Progenitor cell of endocrine pancreas (in vitro differentiated cells): ENCODE results near the gene PLA2G4D. TPM values are rescaled to one million over a fixed set of nuclear protein-coding genes. Genes with fewer than 3 reads are reported as not detected.

ENCODE experiments used
- DNase-seq: peaks from one replicate; pipeline ENCODE4 v3.0.0; 2021; ENCODE audit warnings: low spot score; ENCODE audit not compliant: unreplicated experiment
- H3K27ac Mint-ChIP-seq: 2 replicates; pipeline ENCODE4 v1.8.0; 2021; ENCODE audit warnings: mild to moderate bottlenecking, moderate library complexity, mixed read lengths
- H3K27me3 Mint-ChIP-seq: 2 replicates; pipeline ENCODE4 v1.8.0; 2021; ENCODE audit warnings: mixed read lengths
- H3K36me3 Mint-ChIP-seq: 2 replicates; pipeline ENCODE4 v1.8.0; 2022; ENCODE audit warnings: mixed read lengths; ENCODE audit not compliant: insufficient read depth
- H3K4me1 Mint-ChIP-seq: 2 replicates; pipeline ENCODE4 v1.8.0; 2021; ENCODE audit warnings: low read depth, mixed read lengths
- H3K4me3 Mint-ChIP-seq: 2 replicates; pipeline ENCODE4 v1.8.0; 2021; ENCODE audit warnings: low read depth, mild to moderate bottlenecking, moderate library complexity, mixed read lengths
- H3K9me3 Mint-ChIP-seq: 2 replicates; pipeline ENCODE4 v1.8.0; 2021; ENCODE audit warnings: low read depth, mixed read lengths
- total RNA-seq: library from RNA; stranded (reverse); gene quantifications from 2 replicates; pipeline ENCODE4 v1.2.1, GENCODE V29; 2021
- TF ChIP-seq, protein P1 (sequence below): fragments of 200-600 bp; sonication (generic); IDR thresholded peaks from one replicate; pipeline ENCODE4 v1.5.0; 2021; ENCODE audit warnings: antibody characterized with exemption, mild to moderate bottlenecking; ENCODE audit not compliant: unreplicated experiment

PLA2G4D gene
- total RNA-seq, 1 donor from 2014 or later, result not detected

GRCh38 chr15:42070976-42071350 lies 23.4 kb downstream of the PLA2G4D start:
- no peaks in the 10 kb centered on the region for H3K36me3 Mint-ChIP-seq
- peaks cover 17% of the 10 kb centered on the region for H3K27me3 Mint-ChIP-seq

GRCh38 chr15:42070279-42070975 lies 23.9 kb downstream of the PLA2G4D start:
- H3K4me1 Mint-ChIP-seq, result peaks cover 11% of the 10 kb centered on the region
- TF ChIP-seq, protein P1, sequence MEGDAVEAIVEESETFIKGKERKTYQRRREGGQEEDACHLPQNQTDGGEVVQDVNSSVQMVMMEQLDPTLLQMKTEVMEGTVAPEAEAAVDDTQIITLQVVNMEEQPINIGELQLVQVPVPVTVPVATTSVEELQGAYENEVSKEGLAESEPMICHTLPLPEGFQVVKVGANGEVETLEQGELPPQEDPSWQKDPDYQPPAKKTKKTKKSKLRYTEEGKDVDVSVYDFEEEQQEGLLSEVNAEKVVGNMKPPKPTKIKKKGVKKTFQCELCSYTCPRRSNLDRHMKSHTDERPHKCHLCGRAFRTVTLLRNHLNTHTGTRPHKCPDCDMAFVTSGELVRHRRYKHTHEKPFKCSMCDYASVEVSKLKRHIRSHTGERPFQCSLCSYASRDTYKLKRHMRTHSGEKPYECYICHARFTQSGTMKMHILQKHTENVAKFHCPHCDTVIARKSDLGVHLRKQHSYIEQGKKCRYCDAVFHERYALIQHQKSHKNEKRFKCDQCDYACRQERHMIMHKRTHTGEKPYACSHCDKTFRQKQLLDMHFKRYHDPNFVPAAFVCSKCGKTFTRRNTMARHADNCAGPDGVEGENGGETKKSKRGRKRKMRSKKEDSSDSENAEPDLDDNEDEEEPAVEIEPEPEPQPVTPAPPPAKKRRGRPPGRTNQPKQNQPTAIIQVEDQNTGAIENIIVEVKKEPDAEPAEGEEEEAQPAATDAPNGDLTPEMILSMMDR, result no peak
- H3K4me3 Mint-ChIP-seq, result no peak overlapping the region
- no peak overlapping the region for H3K27ac Mint-ChIP-seq
- H3K36me3 Mint-ChIP-seq, result no peaks in the 10 kb centered on the region
- no peak for DNase-seq
- peaks cover 4% of the 10 kb centered on the region for H3K9me3 Mint-ChIP-seq
- peaks cover 17% of the 10 kb centered on the region for H3K27me3 Mint-ChIP-seq

More at GRCh38 chr15:42070976-42071350, 23.4 kb downstream of the PLA2G4D start:
- TF ChIP-seq, protein P1, result no peak
- peaks cover 4% of the 10 kb centered on the region for H3K9me3 Mint-ChIP-seq
- H3K4me1 Mint-ChIP-seq, result peaks cover 8% of the 10 kb centered on the region
- DNase-seq, result no peak
- H3K27ac Mint-ChIP-seq, result no peak overlapping the region
- no peak overlapping the region for H3K4me3 Mint-ChIP-seq

- H3K36me3 Mint-ChIP-seq, result no peaks in the 10 kb centered on the region
- TF ChIP-seq, protein P1, result no peak
- peaks cover 11% of the 10 kb centered on the region for H3K4me1 Mint-ChIP-seq
- no peak overlapping the region for H3K27ac Mint-ChIP-seq
- no peak overlapping the region for H3K4me3 Mint-ChIP-seq
- no peak for DNase-seq
- peaks cover 4% of the 10 kb centered on the region for H3K9me3 Mint-ChIP-seq
- peaks cover 17% of the 10 kb centered on the region for H3K27me3 Mint-ChIP-seq
Measured at GRCh38 chr15:42069496-42070278, 24.7 kb downstream of the PLA2G4D start.

DNA sequence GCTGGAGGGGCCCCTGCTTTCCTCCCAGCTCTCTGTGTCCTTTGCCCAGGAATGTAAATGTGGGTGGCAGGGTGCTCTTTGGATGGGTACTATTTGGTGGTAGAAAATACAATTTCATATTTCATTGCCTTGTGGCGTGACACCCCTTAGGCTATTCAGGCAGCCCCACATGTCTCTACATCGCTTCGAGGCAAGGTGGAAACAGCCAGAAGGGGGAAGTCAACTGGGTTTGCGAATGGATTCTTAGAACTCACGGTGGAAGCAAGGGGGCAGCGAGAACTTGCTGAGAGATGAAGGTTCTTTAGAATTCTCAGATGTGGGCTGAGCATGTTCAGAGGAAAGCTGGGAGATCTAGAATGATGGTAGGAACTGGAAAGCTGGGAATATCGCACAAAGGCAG lies 25.3 kb downstream of the PLA2G4D start:
- H3K36me3 Mint-ChIP-seq, result no peaks in the 10 kb centered on the region
- H3K27ac Mint-ChIP-seq, result no peak overlapping the region

GRCh38 chr15:42068601-42069000 lies 25.8 kb downstream of the PLA2G4D start:
- H3K4me1 Mint-ChIP-seq, result peaks cover 11% of the 10 kb centered on the region
- H3K36me3 Mint-ChIP-seq, result no peaks in the 10 kb centered on the region
- no peak for DNase-seq
- TF ChIP-seq, protein P1, result no peak
- no peak overlapping the region for H3K4me3 Mint-ChIP-seq
- H3K27me3 Mint-ChIP-seq, result peaks cover 11% of the 10 kb centered on the region
- no peak overlapping the region for H3K27ac Mint-ChIP-seq
- peaks cover 4% of the 10 kb centered on the region for H3K9me3 Mint-ChIP-seq

More for the DNA sequence above, 25.3 kb downstream of the PLA2G4D start:
- peaks cover 11% of the 10 kb centered on the region for H3K4me1 Mint-ChIP-seq
- peaks cover 15% of the 10 kb centered on the region for H3K27me3 Mint-ChIP-seq
- H3K4me3 Mint-ChIP-seq, result no peak overlapping the region
- TF ChIP-seq, protein P1, result no peak
- H3K9me3 Mint-ChIP-seq, result peaks cover 4% of the 10 kb centered on the region
- DNase-seq, result no peak
